Activated CD8-positive, alpha-beta memory T cell treated with anti-CD3 and anti-CD28 coated beads, Interleukin-2, amount 10 ng/mL, durations not matched to agents 7 days and 5 days (primary cell): ENCODE results near the gene LARP4B. TPM values are rescaled to one million over a fixed set of nuclear protein-coding genes. Genes with fewer than 3 reads are reported as not detected.
"Not testable (repeated sequence)": the region's sequence is repeated elsewhere in the genome, so short reads cannot be mapped to it uniquely, and the experiment has no call there.

ENCODE experiments used
- ATAC-seq: fragments of 150-1000 bp; cut with Tn5 transposase; one replicate; pipeline ENCODE4 v1.10.0; 2021; ENCODE audit warnings: moderate library complexity
- CTCF ChIA-PET: fragments of 350-600 bp; sonication (Branson Sonifier 250); formaldehyde crosslinking; loops from one replicate; lab custom pipeline; 2021; ENCODE audit warnings: antibody characterized with exemption; lab: Charles Lee
- DNase-seq: peaks from one replicate; pipeline ENCODE4 v3.0.0-alpha.2; 2020
- H3K27ac Mint-ChIP-seq: one replicate; pipeline ENCODE4 v1.8.0; 2021; ENCODE audit warnings: mild to moderate bottlenecking, mixed read lengths
- H3K27me3 Mint-ChIP-seq: one replicate; pipeline ENCODE4 v1.8.0; 2021; ENCODE audit warnings: mixed read lengths
- H3K36me3 Mint-ChIP-seq: one replicate; pipeline ENCODE4 v1.8.0; 2021; ENCODE audit warnings: mild to moderate bottlenecking, mixed read lengths
- H3K4me1 Mint-ChIP-seq: one replicate; pipeline ENCODE4 v1.8.0; 2021; ENCODE audit warnings: mixed read lengths
- H3K4me3 Mint-ChIP-seq: one replicate; pipeline ENCODE4 v1.8.0; 2021; ENCODE audit warnings: mild to moderate bottlenecking, moderate library complexity, mixed read lengths
- H3K9me3 Mint-ChIP-seq: one replicate; pipeline ENCODE4 v1.8.0; 2022; ENCODE audit warnings: low read depth, mixed read lengths
- total RNA-seq, 2 experiments: library from RNA; stranded (reverse); gene quantifications; one replicate each; pipeline ENCODE4 v1.2.3, GENCODE V29; 2021

LARP4B gene
- total RNA-seq, 2 experiments from 2014 or later = 126 to 135 TPM

- Mint-ChIP-seq H3K4me1 (peaks cover 3% of the 10 kb centered on the region), H3K36me3 (no peaks in the 10 kb centered on the region), H3K27me3 (peaks cover 4% of the 10 kb centered on the region), H3K9me3 (no peaks in the 10 kb centered on the region), H3K27ac (no peak overlapping the region), H3K4me3 (no peak overlapping the region)
- DNase-seq (no peak), ATAC-seq (no peak)
- CTCF ChIA-PET = no interaction called here
Measured at GRCh38 chr10:949446-949845, 17.9 kb upstream of the LARP4B start.

GRCh38 chr10:948347-948746 lies 16.8 kb upstream of the LARP4B start:
- Mint-ChIP-seq H3K27me3 (peaks cover 4% of the 10 kb centered on the region), H3K27ac (no peak overlapping the region), H3K9me3 (no peaks in the 10 kb centered on the region), H3K4me3 (no peak overlapping the region), H3K4me1 (peaks cover 8% of the 10 kb centered on the region), H3K36me3 (no peaks in the 10 kb centered on the region)
- DNase-seq (no peak), ATAC-seq (no peak)
- CTCF ChIA-PET = no interaction called here

DNA sequence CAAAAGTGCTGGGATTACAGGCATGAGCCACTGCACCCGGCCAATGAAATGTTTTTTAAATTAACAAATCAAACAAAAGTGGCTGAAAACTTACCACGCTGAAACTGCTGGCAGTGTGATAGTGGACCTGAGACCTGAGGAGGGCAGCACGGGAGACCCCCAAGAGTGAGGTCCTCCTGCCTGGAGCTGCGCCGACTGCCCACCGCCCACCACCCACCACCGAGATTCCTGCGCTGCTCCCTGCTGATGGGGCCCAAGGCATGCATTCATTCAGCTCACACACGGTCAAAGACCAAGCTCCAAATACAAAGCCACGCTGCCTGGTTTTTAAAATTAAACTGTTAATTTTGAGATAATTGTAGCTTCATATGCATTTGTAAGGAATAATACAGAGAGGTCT lies 16.4 kb upstream of the LARP4B start:
- Mint-ChIP-seq H3K4me3 (no peak overlapping the region), H3K36me3 (no peaks in the 10 kb centered on the region), H3K27me3 (peaks cover 4% of the 10 kb centered on the region), H3K4me1 (peaks cover 8% of the 10 kb centered on the region), H3K9me3 (no peaks in the 10 kb centered on the region), H3K27ac (no peak overlapping the region)
- DNase-seq (no peak), ATAC-seq (no peak)
- CTCF ChIA-PET = no interaction called here

DNA sequence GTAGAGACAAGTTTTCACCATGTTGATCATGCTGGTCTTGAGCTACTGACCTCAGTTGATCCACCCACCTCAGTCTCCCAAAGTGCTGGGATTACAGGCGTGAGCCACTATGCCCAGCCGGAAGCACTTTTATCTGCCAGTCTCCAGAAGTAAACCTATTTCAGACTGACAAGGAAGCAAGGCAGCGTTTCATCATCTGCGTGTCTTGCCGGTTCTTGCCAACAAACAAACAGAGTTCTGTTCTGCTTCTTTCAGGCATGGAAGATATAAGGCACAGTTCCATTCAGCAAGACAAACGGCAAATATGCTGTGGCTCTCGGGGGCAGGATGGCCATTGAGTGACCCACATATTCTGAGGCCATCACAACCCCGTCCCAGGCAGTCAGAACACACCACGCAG lies 15.5 kb upstream of the LARP4B start:
- DNase-seq = no peak
- Mint-ChIP-seq H3K27me3 (peaks cover 4% of the 10 kb centered on the region), H3K9me3 (no peaks in the 10 kb centered on the region), H3K36me3 (no peaks in the 10 kb centered on the region), H3K4me3 (no peak overlapping the region), H3K4me1 (peaks cover 10% of the 10 kb centered on the region), H3K27ac (no peak overlapping the region)
- CTCF ChIA-PET = no interaction called here
- ATAC-seq = no peak

GRCh38 chr10:945778-946177 lies 14.3 kb upstream of the LARP4B start:
- peaks cover 10% of the 10 kb centered on the region for H3K4me1 Mint-ChIP-seq
- no peaks in the 10 kb centered on the region for H3K9me3 Mint-ChIP-seq
- peaks cover 4% of the 10 kb centered on the region for H3K27me3 Mint-ChIP-seq

GRCh38 chr10:944034-944831 lies 12.7 kb upstream of the LARP4B start:
- no peaks in the 10 kb centered on the region for H3K9me3 Mint-ChIP-seq
- H3K4me3 Mint-ChIP-seq = no peak overlapping the region
- peaks cover 10% of the 10 kb centered on the region for H3K4me1 Mint-ChIP-seq
- ATAC-seq = peak; percentile 53
- no peaks in the 10 kb centered on the region for H3K27me3 Mint-ChIP-seq
- peak overlapping the region; percentile 58 for H3K27ac Mint-ChIP-seq
- no peaks in the 10 kb centered on the region for H3K36me3 Mint-ChIP-seq
- CTCF ChIA-PET = no interaction called here
- no peak for DNase-seq

More at GRCh38 chr10:945778-946177, 14.3 kb upstream of the LARP4B start:
- Mint-ChIP-seq H3K36me3 (no peaks in the 10 kb centered on the region), H3K4me3 (no peak overlapping the region), H3K27ac (no peak overlapping the region)
- ATAC-seq (no peak), DNase-seq (no peak)
- CTCF ChIA-PET = no interaction called here

DNA sequence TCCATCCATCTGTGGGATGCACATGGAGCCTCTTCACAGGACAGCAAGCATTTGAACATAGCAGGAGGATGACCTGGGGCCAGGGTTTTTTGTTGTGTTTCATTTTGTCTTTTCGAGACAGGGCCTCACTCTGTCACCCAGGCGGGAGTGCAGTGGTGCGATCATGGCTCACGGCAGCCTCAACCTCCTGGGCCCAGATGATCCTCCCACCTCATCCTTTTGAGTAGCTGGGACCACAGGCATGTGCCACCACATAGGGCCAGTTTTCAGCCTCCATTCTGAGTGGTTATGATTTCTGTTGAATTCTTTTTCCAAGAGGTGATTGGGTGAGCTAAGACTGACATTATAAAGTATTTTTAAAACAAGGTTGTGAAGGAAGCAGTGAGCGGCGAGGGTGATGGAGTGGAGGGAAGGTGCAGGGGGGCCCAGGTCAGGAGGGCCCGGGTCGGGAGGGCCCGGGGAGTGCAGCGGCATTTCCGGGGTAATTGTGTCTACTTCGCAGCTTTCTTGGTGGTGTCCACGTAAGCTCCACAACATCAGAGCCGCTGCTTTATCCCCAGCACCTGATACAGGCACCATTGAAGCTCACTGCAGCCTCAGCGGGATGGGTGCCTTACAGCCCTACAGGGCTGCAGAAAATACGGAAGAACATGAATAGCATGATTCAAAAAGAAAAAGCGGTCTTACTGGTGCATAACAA lies 12.0 kb upstream of the LARP4B start:
- Mint-ChIP-seq H3K9me3 (no peaks in the 10 kb centered on the region), H3K4me3 (no peak overlapping the region), H3K36me3 (no peaks in the 10 kb centered on the region), H3K27me3 (no peaks in the 10 kb centered on the region), H3K4me1 (peaks cover 14% of the 10 kb centered on the region), H3K27ac (no peak overlapping the region)
- DNase-seq (no peak), ATAC-seq (no peak)
- CTCF ChIA-PET = no interaction called here

DNA sequence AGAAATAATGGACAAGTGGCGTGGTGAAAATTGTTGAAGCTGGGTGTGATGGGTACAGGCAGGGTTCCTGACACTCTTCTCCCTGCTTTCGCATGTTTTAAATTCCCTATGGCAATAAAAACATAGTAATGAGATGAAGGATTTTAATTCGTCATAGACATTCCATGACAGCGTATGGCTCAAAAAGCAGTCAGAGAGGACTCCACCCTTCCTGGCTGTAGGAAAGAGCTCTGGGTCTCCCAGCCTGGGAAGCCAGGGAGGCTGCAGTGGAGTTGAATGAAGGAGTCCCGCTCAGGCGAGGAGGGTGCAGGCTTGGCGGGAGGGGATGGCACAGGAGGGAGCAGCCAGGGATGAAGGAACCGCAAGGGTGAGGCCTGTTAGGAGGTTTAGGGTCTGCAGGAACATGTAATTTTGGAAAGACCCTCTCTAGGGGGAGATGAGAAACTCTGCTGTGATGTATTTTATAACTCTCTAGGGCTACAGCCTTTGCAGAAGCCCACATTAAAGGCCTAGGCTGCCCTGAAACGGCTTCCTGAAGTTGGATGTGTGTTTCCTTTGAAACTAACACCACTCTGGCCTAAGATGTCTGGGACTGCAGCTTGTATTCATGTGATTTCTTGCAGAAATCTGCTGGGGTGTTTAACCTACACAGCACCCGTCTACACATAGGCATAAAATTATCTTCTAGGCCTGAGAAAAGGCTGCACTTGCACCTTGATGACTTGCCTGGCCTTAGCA lies 7.6 kb upstream of the LARP4B start:
- no peak for ATAC-seq

GRCh38 chr10:934746-935406 lies 3.4 kb upstream of the LARP4B start:
- Mint-ChIP-seq H3K4me3 (no peak overlapping the region), H3K36me3 (peaks cover 6% of the 10 kb centered on the region), H3K4me1 (peaks cover 16% of the 10 kb centered on the region), H3K27ac (no peak overlapping the region), H3K27me3 (no peaks in the 10 kb centered on the region), H3K9me3 (no peaks in the 10 kb centered on the region)
- ATAC-seq = no peak
- CTCF ChIA-PET = interaction anchor here (1.0 kb wide), 1 partner anchor 58 kb away, joined by 3 read pairs; no protein-coding TSS in a partner anchor
- DNase-seq = no peak

More for the DNA sequence above, 7.6 kb upstream of the LARP4B start:
- DNase-seq = no peak
- Mint-ChIP-seq H3K4me3 (no peak overlapping the region), H3K36me3 (no peaks in the 10 kb centered on the region), H3K27me3 (no peaks in the 10 kb centered on the region), H3K4me1 (peaks cover 8% of the 10 kb centered on the region), H3K27ac (no peak overlapping the region), H3K9me3 (no peaks in the 10 kb centered on the region)
- CTCF ChIA-PET = no interaction called here

DNA sequence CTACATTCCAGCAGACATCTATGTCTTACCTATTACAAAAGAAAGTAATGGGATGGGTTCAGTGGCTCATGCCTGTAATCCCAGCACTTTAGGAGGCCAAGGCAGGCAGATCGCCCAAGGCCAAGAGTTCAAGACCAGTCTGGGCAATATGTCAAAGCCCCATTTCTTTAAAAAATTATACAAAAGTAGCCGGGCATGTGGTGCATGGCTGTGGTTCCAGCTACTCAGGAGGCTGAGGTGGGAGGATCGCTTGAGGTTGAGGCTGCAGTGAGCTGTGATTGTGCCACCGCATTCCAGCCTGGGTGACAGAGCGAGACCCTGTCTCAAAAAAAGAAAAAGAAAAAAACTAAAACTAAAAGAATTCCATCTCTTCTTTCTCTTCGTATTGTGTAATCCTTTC lies 2.7 kb upstream of the LARP4B start:
- Mint-ChIP-seq H3K4me3 (peak overlapping the region; percentile 7), H3K4me1 (peaks cover 23% of the 10 kb centered on the region)
- H3K36me3 Mint-ChIP-seq, H3K9me3 Mint-ChIP-seq, H3K27ac Mint-ChIP-seq, ATAC-seq, CTCF ChIA-PET, H3K27me3 Mint-ChIP-seq, DNase-seq: not testable (repeated sequence)

DNA sequence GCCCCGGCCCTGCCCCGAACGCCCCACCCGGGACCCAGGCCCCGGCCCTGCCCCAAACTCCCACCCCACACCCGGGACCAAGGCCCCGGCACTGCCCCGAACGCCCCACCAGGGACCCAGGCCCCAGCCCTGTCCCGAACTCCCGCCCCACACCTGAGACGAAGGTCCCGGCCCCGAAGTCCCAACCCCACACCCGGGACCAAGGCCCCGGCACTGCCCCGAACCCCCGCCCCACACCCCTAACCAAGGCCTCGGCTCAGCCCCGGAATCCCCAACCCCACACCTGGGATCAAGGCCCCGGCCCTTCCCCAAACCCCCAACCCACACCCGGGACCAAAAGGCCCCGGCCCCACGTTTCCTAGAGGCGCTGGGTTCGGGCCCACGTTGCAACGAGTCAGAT lies 1.1 kb upstream of the LARP4B start:
- Mint-ChIP-seq H3K27me3 (no peaks in the 10 kb centered on the region), H3K27ac (peak overlapping the region; percentile 78), H3K4me1 (peaks cover 29% of the 10 kb centered on the region), H3K4me3 (peak overlapping the region; percentile 60), H3K36me3 (peaks cover 11% of the 10 kb centered on the region), H3K9me3 (no peaks in the 10 kb centered on the region)
- CTCF ChIA-PET = no interaction called here
- ATAC-seq (no peak), DNase-seq (no peak)

DNA sequence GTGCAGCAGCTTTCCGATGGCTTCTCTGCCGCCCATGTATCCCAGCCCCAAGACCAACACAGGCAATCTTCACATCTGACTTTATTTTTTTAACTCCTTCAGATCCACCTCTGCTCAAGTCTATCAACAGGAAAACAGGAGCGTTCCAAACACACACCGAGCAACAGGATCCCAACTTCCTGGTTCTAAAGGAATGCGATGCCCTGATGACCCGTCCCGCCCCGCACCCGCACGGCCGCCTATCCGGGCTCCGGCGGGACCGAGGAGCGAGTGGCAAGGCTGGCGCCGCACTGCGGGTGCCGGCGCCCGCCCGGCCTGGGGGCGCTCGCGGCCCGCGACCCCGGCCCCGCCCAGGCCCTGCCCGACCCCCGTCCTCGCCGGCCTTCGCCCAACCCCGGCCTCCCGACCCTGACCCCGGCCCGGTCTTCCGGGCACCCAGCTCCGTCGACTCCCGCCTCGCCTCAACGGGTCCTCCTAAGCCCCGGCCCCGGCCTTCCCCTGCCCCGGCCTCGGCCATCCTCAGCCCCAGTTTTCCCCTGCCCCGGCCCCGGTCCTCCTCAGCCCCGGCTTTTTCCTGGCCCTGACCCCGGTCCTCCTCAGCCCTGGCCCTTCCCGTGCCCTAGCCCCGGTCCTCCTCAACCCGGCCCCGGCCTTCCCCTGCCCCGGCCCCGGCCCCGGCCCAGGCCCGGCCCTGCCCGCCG lies 730 bp downstream of the LARP4B start:
- H3K36me3 Mint-ChIP-seq = peaks cover 20% of the 10 kb centered on the region
- CTCF ChIA-PET = interaction anchor here (1.8 kb wide), 1 partner anchor 16 kb away, joined by 6 read pairs; no protein-coding TSS in a partner anchor
- peak overlapping the region; percentile 89 for H3K27ac Mint-ChIP-seq
- peaks cover 43% of the 10 kb centered on the region for H3K4me1 Mint-ChIP-seq
- H3K9me3 Mint-ChIP-seq = no peaks in the 10 kb centered on the region
- H3K27me3 Mint-ChIP-seq = no peaks in the 10 kb centered on the region
- peak; percentile 53 for DNase-seq
- H3K4me3 Mint-ChIP-seq = peak overlapping the region; percentile 92
- ATAC-seq = peak; percentile 9
